ENCODE measurements around the gene CHIT1.

Gene CHIT1

DNA sequence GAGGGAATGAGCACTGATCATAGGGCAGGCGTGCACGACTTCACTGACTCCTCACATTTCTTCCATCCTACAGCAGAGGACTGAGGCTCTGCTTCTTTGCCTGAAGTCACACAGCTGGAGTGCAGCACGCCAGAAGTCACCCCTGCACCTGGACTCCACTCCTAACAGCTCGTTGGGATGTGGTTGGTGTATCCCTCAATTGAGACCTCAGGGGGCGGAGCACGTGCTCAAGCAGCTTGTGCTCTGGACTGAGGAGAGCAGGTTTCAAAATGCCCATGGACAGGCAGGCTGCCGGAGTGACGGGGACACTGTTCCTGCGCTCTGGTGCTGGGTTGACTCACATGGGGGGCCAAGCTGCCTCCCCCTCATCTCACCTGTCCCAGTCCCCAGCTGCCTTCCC lies 13.9 kb downstream of the CHIT1 start:
- no peak for DNase-seq

DNA sequence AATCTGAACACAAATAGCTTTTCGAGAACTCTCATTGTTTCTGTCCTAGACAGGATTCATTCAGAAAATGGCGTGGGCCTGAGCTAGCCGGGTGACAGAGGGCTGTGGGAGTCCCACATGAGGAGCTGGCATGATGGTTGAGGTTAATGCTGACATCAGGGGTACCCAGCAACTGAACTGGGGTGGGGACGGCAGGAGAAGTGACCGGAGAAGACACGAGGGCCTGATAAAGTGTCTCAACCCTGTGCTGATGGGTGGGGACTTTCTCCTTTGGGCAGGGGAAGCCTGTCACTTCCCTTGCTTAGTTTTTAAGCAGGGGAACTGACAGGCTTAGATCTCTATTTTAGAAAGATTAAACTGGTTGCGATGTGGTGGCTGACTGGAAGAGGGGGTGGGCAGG lies 14.6 kb downstream of the CHIT1 start:
- no peak for DNase-seq

DNA sequence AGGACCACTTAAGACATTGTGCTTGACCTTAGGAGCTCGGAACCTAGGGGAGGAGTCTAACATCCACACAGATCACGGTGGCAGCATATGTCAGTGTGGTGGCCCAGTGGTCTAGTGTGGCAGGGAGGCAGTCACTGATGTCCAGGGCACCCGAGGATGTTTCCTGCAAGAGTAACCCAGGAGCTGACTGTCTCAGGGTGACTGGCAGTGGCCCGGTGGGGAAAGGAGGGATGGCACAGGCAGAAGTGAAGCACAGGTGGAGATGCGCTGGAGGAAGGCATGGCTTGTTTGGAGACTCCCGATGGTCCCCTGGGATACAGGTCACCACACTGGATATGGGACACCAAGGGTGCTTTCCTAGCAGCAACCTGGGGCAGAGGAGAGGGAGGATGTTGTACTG lies 16.3 kb downstream of the CHIT1 start:
- no peak for DNase-seq

DNA sequence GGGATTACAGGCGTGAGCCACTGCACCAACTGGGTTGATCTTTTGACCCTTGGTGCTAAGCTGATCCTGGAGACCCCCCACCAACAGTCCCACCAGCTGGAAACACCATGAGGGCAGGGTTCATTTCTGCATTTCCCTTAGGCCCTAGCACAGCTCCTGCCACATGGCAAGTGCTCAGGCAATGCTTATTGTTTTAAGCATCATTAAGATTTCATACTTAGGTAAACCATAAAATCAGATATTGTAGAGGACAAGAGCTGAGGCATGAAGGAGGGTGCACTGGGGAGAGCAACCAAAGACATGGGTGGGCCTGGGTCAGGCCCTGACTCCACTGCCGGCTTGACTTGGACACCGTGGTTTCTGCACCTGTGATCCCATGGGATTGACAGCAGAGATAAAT lies 17.7 kb downstream of the CHIT1 start:
- DNase-seq: no peak

DNA sequence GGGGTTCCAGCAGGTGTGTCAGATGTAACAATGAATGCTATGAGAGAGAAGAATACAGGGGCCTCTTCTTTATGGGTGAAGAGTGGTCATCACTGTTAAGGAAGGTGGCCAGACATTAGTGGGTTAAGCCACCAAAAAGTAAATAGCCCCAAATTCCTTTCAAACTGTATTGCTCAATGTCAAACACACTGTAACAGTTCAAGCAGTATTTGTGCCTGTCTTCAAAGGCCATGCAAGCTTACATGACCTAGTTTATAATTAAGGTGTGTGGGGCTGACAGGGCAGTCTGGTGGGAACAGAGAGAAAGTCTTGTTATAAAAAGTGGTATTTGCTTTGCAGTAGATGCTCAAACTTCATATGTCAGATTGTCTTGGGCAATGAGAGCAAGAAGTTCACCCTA lies 18.5 kb downstream of the CHIT1 start:
- DNase-seq: no peak

DNA sequence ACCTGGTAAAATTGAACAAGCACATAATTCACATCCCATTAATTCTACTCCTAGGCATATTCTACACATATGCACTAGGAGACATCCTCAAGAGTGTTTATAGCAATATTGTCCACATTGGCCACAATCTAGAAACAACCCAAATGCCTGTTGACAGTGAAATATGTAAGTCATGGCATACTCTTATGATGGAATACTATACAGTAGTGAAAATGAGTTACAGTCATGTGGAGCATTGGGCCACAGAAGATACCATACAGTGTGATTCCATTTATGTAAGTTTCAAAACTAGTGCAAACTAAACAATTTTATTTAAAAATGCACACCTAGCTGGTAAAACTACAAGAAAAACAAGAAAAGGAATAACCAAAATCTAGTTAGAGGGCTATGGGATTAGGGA lies 19.1 kb downstream of the CHIT1 start:
- DNase-seq: no peak

DNA sequence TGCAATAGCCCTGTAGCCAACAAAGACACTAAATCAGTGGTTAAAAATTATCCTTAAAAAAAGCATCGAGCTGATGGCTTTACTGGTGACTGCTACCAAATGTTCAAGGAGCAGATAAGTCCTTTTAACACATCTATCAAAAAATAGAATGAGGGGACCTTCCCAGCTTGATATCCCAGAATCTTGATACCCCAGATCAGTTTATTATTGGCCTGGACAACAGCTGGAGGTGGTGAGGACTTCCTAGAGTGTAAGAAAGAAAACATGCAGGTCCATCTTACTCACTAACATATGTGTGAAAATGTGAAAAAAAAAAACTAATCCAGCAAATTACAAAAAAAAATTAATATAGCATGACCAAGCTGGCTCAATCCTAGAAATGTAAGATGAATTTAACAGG lies 21.3 kb downstream of the CHIT1 start:
- DNase-seq: no peak

DNA sequence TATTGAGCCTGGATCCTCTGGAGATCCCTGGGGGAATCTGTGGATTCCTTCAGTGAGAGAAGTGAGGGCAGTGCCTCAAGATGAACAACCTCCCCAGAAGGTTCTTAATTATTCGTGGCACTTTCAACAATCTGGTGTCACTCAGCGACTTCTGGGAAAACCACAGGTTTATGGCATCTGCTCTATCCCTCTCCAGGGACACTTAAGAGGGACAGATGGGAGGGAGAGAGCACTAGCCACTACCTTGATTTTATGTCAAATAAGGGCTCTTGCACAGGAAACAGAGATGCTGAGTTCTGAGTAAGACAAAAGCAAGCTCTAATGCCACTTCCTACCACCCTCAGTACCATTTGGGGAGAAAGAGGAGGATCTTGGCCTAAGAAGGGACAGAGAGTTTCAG lies 21.7 kb downstream of the CHIT1 start:
- no peak for DNase-seq

DNA sequence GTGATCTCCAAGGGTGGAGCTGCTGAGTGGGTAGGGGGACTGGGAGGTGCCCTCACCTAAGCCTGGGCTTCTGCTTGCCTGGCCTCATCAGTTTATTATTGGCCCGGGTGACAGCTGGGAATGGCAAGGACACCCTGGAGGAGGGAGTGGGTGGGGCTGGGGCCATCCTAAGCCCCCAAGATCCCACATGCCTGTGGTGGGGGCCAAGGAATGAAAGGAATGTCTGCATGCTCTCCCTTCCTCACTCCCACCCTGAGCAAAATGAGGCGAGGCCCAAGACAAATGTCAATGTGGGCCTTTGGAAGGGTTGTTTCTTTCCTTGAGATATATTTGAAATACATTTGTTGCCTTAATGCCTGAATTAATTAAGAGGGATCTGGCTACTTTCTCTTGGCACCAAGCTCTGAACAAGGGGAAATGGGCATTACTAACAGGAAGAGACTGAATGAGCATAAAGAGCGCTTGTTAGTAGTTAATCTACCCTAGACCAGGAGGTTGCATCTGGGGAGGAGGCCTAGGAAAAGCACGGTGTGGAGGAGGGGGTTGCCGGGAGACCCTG lies 23.3 kb downstream of the CHIT1 start:
- no peak for DNase-seq

DNA sequence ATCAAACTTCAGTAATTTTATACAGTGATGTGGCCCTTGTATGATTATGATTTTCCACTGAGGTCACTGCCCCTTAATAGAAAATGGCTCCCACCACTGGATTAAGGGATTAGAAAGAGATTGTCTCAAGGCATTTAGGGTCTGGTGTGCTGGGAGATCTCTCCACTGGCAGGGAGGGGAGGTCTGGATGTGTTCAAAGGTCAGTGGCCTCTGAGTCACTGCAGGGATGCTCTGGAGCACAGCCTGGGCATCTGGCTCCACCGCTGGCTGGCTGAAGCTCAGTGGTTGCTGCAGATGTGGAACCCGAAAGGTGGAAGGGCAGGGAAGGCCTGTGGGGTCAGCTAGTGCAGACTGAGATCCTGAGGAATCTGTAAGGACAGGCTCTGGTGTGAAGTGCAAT lies 24.7 kb downstream of the CHIT1 start:
- DNase-seq: no peak

DNA sequence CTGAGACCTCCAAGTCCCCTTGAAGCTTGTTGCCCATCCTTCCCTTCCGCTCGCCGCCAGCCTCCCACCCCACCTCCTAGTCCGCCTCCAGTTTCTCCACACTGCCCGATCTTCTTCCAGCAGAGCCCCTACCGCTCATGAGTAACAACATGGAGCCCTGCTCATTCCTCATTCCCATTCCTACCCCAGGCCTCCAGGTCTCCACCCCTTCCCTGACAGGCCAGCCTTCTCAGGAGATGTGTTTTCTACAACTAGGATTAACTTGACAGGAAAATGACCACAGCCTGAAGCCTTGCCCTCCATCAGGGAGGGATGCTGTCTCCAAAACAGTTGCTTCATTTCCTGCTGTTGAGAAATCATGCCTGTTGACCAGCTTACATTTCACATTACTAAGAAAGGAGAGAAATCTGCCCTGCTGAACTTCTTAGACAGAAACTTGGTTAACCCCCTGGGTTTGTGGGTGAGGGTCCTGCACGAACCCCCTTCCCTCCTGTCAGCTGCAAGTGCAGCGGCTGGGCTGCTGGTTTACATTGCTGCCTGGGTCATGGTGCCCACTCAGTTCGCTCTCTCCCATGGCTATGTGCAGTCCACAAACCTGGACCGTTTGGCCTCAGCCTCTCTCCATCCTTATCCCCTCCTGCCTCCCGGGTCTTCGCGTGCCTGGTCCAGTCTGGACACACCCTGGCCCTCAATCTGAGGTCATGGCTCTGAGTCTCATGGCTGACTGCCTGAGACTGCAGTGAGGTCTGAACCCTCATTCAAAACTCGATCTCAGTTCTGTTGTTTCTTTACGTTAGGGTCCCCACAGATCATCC lies 26.8 kb downstream of the CHIT1 start:
- no peak for DNase-seq

DNA sequence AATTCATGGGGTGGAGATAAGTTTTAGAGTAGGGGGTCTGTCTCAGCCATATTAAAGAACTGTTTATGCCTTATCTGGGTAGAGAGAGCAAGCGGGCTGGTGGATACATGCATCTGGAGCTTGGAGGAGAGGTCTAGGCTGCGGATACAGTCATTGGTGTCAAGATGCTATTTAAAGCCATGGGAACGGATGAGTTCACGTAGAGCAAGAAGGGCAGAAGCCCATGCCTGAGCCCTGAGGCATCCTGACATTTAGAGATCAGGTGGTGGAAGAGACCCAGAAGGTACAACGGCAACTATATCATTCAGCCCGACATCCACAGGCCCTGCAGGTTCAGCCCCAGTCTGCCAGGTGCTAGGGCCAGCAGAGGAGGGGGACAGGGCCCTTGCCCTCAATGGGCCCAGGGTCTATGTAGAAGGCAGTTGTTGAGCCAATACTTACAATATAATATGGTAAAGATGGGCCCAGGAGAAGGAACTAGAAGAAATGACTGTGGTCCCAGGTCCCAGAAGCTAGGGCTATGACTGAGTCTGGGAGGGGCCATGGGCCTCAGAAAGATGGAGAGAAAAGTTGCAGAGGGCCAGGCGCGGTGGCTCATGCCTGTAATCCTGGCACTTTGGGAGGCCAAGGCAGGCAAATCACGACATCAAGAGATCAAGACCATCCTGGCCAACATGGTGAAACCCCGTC lies 27.8 kb downstream of the CHIT1 start:
- no peak for DNase-seq

DNA sequence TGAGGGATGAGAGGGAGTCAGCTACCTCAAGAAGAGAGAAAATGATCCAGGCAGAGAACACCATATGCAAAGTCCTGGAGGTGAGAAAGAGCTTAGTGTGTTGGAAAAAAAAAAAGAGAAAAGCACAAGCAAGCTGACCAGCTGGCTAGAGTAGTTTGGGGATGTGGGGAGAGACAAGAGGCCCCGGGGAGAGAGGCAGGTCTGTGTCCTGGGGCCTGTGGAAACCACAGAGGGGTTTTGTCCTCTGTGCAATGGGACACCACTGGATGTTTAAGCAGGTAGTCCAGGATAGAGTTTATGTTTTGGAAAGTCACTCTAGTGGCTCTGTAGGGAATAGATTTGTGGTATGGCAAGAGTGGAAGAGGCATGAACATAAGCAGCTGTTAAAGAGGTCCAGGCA lies 28.6 kb downstream of the CHIT1 start:
- no peak for DNase-seq

DNA sequence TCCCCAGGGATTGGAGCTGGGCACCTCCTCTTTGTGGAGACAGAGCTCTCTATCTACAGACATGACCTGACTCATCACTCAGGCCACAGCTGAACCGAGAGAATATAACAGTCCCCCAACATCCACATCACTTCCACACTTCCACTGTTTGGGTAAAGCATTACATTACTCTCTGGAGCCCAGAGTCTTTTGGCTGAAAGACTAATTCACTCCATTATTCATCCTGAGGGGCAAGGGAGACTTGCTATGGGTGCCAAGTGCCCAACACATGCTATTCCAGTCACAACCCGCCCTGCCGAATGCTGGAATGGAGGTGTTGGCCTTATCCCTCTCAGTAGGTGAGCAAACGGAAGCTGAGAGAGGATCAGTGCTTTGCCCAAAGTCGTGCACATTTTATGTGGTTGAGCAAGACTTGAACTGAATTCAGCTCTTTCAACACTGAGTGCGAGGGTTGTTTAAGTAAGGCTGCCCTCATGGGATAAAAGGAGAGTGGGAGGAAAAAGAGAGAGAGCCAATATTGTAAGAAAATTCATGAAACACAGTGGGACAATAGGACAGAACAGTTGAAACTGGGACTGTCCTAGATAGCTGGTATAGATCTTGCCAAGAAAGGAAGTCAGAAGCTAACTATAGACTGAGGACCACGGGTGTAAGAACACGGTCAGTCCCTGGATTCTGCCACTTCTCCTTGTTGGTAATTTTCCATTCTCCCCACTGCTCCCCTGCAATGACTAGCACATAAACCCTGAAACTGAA lies 29.5 kb downstream of the CHIT1 start:
- no peak for DNase-seq

DNA sequence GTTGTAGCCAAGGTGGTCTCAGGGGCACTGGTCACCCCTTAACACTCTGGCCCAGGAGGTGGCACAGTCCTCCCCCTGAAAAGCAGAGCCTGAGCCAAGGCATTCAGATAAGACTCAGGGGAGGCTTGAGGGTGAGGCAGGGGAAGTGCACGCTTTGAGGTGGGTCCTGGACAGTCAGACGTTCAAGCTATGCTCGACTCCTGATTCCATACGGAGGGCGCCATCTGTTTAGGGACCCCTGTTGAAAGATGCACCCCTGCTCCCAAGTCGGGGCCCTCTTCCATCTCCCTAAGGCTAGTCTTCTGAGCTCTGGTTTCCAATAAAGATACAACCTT lies 30.0 kb downstream of the CHIT1 start:
- DNase-seq: no peak

DNA sequence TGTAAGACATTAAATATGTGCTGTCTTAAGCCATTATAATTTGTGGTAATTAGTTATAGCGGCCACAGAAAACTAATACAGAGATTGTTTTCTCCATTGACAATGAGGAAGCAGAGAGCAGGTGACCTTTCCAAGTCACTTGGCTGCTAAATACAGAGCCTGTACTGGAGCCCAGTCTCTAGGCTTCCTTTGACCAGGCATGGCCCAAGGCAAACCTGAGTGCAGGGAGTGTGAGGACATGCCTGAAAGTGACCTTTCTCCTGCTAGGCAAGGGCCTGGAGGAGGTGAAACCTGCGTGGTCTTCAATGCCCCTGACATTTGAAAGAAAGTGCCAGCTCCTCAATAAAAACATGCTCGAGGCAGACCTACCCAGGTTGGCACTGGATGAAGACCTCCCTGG lies 30.5 kb downstream of the CHIT1 start:
- DNase-seq: no peak

DNA sequence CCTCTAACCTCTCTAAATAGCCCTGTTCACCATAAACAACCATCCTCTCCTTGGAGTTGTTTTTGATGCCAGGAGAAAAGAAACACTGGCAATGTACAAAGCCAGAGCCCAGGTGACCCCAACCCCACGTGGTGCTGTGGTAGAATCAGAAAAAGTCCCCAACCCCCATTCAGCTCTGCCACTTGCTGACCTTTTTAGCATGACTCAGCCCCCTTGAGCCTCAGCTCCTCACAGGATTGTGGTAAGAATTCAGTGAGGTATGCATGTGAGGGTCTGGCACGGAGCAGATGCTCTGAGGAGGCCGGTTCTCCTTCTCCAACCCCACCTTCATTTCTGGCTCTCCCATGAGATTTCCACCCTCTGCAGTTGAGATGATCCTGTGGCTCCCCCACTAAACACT lies 31.8 kb downstream of the CHIT1 start:
- DNase-seq: no peak

DNA sequence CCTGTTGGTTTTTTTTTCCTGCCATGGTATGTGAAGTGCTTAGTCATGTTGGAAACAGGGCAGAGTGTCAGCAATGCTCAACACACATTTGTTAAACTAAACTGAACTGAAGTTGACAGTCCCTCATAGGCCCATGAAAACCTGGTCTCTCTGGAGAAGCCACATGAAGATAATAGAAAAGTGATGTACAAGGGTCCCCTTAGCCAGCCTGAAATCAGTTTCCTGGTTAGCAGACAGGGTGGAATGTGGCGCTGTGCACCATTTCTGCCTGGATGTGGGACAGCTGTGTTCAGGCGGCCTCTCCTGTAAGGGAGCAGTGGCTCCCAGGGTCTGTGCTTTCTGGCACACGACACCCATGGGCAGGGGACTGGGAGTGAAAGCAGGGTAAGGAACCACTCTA lies 33.1 kb downstream of the CHIT1 start:
- no peak for DNase-seq

DNA sequence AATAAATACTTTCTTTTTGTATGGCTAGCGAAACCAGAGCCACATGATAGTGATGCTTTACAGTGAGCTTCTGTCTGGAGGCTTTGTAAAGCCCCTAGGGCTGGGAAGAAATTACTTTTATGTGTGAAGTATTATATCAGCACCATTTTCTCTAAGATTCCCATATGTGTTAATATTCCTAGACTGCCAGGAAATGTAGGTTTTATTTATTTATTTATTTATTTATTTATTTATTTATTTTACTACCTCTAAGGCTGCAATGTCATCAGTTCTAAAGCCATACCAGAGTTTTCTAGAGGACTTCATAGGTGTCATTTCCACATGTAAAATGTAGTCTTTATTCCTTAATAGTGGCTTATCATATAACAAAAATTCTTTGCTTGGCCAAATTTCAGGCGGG lies 38.5 kb downstream of the CHIT1 start:
- no peak for DNase-seq

DNA sequence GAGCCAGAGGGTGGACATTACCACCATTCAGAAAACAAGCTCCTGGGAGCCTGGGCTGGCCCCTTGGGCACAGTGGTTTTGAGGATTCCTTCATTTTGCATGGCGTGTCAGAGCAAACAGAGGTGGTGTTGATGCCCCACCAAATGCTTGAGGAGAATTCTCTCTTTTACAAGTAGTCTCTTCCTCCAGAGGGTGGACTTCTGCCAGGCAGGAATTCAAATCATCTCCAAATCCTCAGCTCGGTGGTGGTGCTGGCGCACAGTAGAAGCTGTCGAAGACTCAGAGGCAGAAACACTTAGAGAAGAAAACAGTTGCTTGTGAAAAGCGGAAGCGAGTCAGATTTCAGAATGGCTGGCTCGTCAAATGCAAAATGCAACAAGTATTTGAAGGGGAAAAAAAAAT lies 39.5 kb downstream of the CHIT1 start:
- DNase-seq: no peak

DNA sequence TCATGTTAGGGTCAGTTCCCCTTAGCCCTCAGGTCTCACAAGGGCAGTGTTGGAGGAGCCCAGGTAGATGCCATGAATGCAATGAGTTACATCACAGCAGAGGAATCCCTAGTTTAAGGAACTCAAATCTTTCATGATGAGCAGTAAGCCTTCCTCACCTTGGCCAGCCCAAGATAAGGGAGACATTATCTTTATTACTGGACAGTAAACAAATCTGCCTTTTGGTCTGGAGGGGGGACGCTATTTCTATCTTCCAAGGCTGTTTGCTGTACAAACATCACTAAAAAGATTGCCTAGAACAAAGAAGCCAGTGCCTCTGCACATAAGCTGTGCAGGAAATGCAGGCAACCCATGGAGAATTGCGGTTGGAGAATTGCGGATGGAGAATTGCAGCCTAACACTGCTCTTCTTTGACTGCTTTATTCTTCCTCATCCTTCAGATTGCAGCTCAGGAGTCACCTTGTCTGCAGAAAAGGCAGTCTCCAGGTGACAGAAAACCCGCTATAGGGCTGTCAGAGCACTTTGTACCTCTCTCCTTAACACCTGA lies 40.7 kb downstream of the CHIT1 start:
- DNase-seq: no peak

DNA sequence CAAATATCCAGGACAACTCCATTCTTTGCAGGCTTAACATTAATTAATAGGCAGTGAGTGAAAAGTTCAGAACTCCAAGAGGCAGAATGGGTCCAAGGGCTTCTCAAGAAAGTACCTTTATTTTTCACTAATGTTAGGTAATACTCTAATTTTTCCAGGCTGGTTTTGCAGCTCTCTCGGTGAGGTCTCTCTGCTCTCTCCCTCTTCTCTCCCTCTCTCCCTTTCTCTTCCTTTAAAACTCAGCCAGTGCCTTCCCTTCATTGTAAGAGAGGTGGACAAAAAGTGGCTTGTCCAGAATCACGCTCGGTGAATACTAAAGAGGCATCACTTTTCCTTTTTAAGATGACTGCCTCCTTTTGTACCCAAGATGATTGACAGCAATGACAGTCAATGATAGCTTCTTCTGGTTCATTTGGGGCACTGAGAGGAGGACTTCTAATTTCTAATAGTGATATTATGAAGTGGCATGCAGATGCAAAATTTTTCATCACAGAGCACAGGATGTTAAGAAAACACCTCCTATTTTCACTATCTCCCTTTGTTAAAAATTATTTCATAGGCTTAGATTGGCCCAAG lies 41.7 kb downstream of the CHIT1 start:
- DNase-seq: no peak

DNA sequence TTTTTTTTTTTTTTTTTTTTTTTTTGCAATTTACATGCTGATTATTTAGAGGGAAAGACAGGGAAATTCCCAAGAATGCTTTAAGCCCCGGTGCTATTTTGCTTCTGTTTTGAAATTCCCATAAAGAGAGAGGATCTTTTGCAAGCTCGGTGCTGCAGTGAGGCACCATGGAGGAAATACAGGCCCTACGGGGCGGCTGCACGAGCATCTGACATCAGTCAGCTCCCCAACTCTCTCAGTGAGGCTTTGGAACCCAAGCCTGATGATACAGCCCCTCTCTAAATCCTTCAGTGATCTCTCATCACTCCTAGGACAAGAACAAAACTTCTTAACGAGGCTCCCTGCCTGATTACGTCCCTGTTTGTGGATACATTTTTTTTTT lies 42.2 kb downstream of the CHIT1 start:
- no peak for DNase-seq
